Stimulated activated CD4-positive, alpha-beta T cell treated with anti-CD3 and anti-CD28 coated beads, Interleukin-15, amount 100 ng/mL, for 48 hours (primary cell): ENCODE results near the gene IQSEC3.
"Not testable (repeated sequence)": the region's sequence is repeated elsewhere in the genome, so short reads cannot be mapped to it uniquely, and the experiment has no call there.

Source experiments
- DNase-seq, 2 donors: peaks; one replicate each; pipeline ENCODE4 v3.0.0-alpha.2; 2020; ENCODE audit warnings: low read depth in 2 of 2

IQSEC3 gene

DNA sequence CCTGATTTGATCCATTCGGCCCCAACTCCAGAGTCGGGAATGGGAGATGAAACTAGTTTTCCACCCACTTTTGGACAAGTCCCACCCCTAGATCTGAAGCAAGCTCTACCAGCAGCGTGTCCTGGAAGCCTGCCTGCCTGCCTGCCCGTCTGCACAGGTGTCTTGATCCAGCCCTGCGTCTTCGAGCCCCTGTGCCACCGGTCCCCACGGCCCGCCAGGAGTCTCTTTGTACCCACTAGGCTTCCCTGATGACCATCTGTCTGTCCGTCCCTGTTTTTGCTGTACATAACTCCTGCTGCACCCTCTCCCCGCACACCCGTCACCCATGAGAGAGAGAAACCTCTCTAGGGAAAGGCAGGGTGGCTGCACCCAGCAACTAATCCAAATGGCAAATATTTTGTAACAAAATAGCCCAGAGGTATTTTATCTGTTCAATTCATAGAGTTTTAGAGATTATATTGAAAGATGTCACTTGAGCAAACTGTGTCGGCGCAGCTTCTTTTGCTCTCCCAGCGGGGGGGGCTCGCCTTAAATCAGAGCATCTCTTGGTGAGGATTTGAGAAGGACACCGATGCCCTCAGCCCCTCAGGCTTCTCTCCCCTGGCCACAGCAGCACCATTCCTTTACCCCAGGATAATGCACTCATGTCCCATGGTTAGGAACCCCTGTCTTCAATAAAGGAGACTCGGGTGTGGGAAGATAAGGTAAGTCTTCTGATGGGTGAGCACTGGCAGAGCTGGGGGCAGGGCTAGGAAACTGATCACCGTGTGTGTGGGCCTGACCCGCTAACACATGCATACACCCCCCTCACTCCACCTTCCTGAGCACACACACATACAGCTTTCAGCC, 111.6 kb downstream of the IQSEC3 start:
- DNase-seq: no peak

- no peak for DNase-seq
These were observed 112.2 kb downstream of the IQSEC3 start for GRCh38 chr12:178829-179109.

- no peak for DNase-seq
These were observed 112.7 kb downstream of the IQSEC3 start for GRCh38 chr12:179131-179884.

GRCh38 chr12:179885-180284, 113.3 kb downstream of the IQSEC3 start:
- DNase-seq: no peak

GRCh38 chr12:180445-180844, 113.9 kb downstream of the IQSEC3 start:
- DNase-seq: no peak

GRCh38 chr12:181921-182320, 115.4 kb downstream of the IQSEC3 start:
- no peak for DNase-seq

DNA sequence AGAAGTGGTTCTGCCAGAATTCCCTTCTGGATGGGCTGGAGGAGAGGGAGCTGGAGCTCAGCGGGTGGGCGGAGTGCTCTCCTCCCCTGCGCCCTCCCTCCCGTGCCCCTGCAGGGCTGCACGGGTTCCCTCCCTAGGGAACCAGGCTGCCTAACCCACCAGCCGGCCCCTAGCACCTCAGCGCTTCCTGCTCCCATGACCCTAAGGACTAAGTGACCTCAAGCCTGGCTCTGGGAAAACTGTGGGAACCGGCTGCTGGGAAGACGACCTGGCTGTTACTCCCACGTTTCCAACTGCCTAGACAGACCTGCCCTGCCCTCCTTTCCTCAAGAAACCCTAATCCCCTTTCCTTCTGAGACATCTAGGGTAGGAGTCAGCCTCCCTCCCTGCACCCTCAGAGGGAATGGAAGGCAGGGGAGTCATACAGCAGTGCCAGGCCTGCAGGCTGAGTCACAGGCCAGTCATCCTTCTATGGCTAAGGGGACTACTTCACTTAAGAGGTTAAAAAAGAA, 115.9 kb downstream of the IQSEC3 start:
- DNase-seq: no peak

DNA sequence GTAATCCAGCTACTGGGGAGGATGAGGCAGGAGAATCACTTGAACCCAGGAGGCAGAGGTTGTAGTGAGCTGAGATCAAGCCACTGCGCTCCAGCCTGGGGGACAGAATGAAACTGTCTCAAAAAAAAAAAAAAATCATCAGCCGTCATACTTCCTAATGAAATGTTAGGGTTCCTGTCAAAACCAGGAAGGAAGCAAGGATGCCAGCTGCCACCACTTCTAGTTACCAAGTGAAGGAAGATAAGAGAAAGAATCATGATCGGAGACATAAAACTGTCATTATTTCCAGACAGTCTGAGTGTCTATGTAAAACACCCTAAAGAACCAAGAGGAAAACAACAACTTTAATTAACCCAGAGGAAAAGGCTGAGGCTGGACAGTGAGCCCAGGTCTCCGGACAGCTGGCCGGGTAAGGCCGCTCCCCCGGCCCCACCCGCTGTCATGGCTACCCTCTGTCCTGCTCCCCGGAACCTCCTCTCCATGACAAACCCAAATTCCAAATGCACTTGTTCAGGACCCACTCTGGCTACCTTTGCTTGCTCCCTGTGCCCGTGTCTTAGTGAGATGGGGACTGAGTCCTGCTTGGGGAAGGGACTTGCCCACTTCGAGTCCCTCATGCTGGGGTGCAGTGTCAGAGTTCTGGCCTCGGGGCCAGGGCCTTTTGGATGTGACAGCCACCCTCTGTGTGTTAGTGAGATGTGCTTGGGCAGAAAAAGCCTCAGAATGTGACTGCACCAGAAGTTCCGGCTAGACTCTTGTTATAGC, 118.4 kb downstream of the IQSEC3 start:
- no peak for DNase-seq

DNA sequence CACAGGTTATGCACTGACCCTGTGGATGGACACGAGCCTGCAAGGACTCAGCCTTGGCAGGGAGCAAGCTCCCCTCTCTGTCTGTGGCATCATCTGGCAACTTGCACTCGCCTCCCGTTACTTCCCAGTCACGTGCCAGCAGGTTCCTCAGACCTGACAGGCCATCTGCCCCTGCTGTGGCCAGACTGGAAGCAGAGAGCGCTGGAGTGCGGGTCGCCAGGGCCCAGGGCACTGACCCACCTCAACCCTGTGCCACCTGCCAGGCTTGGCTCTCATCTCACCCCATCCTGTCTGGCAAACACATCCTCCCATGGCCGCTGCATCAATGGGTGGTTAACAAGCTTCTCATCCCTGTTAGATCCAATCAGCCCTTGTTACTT, 119.0 kb downstream of the IQSEC3 start:
- DNase-seq: no peak

DNA sequence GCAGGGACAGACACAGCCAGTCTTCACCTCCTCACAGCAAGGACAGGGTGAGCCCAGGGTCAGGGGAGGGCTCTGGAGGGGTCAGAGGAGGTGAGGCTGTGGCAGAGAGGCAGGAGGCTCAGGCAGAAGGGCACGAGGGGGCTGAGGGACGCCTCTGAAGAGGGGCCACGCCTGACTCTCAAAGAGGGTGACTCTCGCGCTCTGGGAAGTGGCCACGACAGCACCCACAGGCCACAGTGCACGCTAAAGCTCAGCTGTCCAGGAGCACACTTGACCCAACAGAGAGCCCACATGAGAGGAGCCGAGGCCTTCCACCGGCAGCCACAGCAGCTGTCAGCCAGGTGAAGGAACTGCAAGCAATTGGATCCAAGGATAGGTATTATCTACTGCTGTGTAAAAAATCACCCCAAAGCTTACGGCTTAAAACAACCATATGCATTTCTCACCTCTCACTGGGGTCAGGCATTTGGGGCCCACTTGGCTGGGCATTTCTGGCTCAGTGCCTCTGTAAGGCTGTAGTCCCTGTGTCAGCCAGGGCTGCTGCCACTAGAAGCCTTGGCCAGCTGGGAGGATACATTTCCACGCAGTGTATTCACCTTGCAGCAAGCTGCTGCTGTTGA, 119.5 kb downstream of the IQSEC3 start:
- no peak for DNase-seq

GRCh38 chr12:187986-188909, 121.7 kb downstream of the IQSEC3 start:
- DNase-seq: not testable (repeated sequence)

- DNase-seq: peak; percentile 22 to 28
These were observed 122.5 kb downstream of the IQSEC3 start for GRCh38 chr12:188910-189621.

GRCh38 chr12:189622-189962, 123.0 kb downstream of the IQSEC3 start:
- no peak for DNase-seq

DNA sequence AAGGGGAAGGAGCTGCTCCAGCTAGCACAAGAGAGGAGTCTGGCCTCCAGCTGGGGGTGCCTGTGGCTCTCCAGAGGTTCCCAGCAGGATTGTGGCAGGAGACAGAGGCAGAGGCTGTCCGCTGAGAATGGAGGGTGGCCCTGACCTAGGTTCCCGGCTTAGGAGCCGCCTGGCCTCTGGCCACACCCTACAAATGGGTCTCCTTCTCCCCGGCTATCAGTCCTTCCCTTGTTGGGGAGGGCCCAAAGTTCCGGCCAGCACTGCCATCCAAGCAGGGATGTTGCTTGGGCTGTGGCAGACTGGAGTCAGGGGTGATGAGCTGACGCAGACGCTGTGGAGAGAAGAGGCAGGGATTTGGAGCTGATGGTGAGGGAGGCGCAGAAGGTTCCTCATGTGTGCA, 124.3 kb downstream of the IQSEC3 start:
- DNase-seq: no peak

DNA sequence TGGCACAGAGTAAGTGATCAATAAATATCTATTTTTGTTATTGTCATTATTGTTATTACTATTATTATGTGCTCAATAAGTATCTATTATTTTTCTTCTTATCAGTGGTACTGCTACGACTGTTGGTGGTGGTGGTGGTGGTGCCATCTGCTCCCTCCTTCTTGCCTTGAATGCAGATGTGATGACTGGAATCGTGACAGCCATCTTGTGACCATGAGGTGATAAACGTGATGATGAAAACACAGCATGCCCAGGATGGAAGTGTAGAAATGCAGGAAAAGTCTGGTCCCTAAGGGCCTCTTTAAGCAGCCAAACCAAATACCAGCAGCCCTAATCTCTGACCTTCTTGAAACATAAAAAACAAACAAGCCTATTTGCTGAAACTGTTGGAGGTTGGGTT, 125.0 kb downstream of the IQSEC3 start:
- DNase-seq: no peak

- no peak for DNase-seq
These were observed 126.7 kb downstream of the IQSEC3 start for GRCh38 chr12:193261-193660.

DNA sequence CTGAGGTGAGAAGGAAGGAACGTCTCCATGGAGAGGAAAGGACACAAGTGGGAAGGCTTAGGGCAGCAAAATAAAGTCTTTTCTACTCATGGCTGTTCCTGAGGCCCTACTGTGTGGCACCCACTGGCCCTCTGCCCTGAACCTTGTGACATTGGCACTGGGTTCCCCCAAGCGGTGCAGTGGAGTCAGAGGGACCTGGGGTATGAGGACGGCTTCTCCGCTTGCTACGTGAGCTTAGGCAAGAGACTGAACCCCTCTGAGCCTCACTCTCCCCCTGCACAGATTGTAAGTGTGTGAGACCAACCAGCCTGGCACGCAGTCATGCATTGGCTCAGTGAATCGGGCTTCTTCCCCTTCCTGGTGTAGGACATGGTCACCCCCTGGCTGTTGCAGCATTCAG, 127.7 kb downstream of the IQSEC3 start:
- no peak for DNase-seq

DNA sequence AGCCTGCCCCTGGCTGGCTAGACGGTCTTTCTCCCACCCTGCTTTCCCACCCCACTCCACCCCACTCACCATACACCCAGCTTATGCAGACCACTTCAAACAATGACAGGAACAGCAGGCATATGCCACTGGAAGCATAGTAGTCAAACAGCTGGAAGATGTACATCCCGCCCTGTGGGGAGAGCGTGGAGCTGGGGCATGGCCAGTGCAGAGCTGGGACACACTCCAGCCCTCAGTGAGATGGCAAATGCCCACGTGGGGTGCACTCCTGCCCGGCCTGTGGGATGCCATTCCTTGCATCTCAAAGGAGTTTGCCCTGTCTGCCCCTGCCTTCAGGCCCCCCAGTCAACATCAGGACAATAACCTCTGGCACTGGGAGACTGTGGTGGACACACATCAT, 128.6 kb downstream of the IQSEC3 start:
- DNase-seq: no peak

GRCh38 chr12:195951-196350, 129.4 kb downstream of the IQSEC3 start:
- DNase-seq: no peak

DNA sequence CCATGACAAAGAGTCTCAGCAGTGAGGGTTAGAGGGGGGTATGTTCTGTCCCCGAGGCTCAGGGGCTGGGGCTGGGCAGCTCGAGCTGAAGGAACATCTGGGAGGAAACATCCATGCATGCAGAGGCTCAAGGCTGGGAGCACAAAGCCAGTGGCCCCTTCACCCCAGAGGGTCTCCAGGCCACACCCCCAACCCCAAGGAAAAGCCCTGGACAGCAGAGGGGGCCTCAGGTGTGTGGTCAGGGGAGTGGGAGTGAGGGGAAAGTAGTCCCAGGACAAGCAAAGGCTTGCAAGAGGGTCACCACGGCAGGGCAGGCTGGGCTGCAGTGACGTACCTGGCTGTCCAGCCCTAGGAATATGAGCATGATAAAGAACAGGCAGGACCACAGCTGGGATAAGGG, 129.9 kb downstream of the IQSEC3 start:
- no peak for DNase-seq
